ENCODE results near the gene MEIS2.

Gene MEIS2

DNA sequence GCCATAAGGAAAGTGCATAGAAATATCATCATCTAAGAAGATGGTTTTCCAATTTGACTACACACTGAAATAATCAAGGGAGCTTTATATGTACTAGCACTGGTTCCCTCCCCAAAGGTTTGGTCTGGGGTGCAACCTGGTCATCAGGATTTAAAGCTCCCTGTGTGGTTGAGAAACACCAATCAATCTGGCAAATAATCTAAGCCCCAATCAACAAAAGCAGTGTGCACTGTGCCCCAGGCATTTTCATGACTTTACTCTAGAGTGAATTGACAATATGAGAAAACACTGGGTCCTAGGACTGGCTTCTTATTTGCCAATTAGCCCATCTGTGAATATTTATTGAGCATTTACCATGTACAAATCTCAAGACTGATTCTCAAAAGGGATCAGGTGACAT, 255.1 kb downstream of the MEIS2 start:
- TF ChIP-seq, protein P1, sequence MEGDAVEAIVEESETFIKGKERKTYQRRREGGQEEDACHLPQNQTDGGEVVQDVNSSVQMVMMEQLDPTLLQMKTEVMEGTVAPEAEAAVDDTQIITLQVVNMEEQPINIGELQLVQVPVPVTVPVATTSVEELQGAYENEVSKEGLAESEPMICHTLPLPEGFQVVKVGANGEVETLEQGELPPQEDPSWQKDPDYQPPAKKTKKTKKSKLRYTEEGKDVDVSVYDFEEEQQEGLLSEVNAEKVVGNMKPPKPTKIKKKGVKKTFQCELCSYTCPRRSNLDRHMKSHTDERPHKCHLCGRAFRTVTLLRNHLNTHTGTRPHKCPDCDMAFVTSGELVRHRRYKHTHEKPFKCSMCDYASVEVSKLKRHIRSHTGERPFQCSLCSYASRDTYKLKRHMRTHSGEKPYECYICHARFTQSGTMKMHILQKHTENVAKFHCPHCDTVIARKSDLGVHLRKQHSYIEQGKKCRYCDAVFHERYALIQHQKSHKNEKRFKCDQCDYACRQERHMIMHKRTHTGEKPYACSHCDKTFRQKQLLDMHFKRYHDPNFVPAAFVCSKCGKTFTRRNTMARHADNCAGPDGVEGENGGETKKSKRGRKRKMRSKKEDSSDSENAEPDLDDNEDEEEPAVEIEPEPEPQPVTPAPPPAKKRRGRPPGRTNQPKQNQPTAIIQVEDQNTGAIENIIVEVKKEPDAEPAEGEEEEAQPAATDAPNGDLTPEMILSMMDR (IDR thresholded peaks at IDR 0.05; ENCODE audit: low read depth, low read length), result no peak
- DNase-seq (ENCODE audit: low read depth in 2 of 2), result no peak
- no peak overlapping the region for H3K4me3 ChIP-seq (replicated peaks in 1 of 2; ENCODE audit: low read depth in 2 of 2, low read length in 2 of 2)

DNA sequence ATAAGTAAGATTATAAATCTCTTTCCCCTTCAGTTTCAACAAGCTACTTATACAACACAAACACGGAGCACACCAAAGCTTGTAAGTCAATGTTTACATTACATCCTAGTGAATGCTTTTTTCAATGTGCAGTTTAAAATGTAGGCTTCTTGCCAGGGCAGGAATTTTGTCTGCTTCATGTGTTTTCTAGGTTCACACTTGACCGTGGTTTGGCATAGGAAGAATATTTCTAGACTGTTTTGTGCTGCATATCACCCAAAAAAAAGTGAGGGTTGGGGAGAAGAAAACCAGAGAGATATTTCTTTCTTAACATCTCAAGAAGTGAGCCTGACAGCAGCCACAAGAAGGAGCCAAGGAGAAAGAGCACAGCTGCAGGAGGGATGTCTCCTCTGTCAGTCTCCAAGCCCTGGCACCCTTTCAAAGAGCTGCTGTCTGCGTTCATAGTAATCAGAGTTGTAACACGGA, 255.8 kb downstream of the MEIS2 start:
- TF ChIP-seq, protein P1 (IDR thresholded peaks at IDR 0.05; ENCODE audit: low read depth, low read length), result no peak
- peak; percentile 12 to 26 for DNase-seq (ENCODE audit: low read depth in 2 of 2)
- no peak overlapping the region for H3K4me3 ChIP-seq (replicated peaks in 1 of 2; ENCODE audit: low read depth in 2 of 2, low read length in 2 of 2)

GRCh38 chr15:36843822-36844221, 256.5 kb downstream of the MEIS2 start:
- no peak for DNase-seq (ENCODE audit: low read depth in 2 of 2)
- no peak overlapping the region for H3K4me3 ChIP-seq (replicated peaks in 1 of 2; ENCODE audit: low read depth in 2 of 2, low read length in 2 of 2)
- TF ChIP-seq, protein P1 (IDR thresholded peaks at IDR 0.05; ENCODE audit: low read depth, low read length), result no peak

GRCh38 chr15:36841193-36841592, 259.2 kb downstream of the MEIS2 start:
- TF ChIP-seq, protein P1 (IDR thresholded peaks at IDR 0.05; ENCODE audit: low read depth, low read length), result no peak
- H3K4me3 ChIP-seq (replicated peaks in 1 of 2; ENCODE audit: low read depth in 2 of 2, low read length in 2 of 2), result no peak overlapping the region
- DNase-seq (ENCODE audit: low read depth in 2 of 2), result no peak
